GM19099 (cell line): ENCODE measurements around the gene SAPCD1.

ENCODE experiments used
- POLR2A ChIP-seq: IDR thresholded peaks from 3 replicates; pipeline ENCODE4 v1.6.1; 2011; ENCODE audit warnings: low read depth; ENCODE audit not compliant: insufficient read length; ENCODE audit errors: extremely low read depth

Gene SAPCD1

DNA sequence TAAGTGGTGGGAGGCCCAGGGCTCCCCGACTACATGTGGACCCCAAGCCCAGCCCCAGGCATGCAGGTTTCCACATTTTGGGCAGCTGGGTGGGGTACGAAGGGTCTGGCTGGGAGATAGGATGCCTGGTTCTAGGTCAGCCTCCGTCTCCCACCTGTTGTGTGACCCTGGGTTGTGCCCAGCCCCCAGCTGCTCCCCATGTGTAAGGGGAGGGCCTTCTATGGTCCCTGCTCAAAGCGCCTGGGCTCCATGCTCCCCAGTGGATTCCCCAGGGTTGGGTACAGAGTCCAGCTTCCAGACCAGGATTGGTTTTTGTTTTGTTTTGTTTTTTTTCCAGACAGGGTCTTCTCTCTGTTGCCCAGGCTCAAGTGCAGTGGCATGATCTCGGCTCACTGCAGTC lies 15.7 kb downstream of the SAPCD1 start:
- no peak for TF ChIP-seq POLR2A

- TF ChIP-seq POLR2A: no peak
These were observed 16.8 kb downstream of the SAPCD1 start for GRCh38 chr6:31778999-31779885.

DNA sequence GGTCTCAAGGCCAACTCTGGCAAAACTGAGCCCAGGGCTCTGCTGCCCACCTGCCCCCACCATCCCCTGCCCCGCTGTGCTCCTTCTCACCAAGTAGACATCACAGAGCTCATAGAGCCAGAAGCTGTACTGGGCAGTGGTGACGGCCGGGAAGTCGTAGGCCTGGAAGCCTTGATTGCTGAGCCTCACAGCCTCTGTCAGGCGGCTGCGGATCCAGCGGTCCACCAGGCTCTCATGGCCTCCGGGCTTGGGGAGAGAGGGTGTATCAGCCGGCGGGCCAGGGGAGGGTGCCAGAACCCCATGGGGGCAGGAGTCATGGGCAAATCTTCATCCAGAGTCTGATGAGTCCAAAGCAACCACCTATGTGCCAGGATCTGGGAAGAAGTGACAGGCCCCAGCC lies 17.5 kb downstream of the SAPCD1 start:
- TF ChIP-seq POLR2A: no peak

- TF ChIP-seq POLR2A: no peak
These were observed 18.2 kb downstream of the SAPCD1 start for GRCh38 chr6:31780507-31781243.

DNA sequence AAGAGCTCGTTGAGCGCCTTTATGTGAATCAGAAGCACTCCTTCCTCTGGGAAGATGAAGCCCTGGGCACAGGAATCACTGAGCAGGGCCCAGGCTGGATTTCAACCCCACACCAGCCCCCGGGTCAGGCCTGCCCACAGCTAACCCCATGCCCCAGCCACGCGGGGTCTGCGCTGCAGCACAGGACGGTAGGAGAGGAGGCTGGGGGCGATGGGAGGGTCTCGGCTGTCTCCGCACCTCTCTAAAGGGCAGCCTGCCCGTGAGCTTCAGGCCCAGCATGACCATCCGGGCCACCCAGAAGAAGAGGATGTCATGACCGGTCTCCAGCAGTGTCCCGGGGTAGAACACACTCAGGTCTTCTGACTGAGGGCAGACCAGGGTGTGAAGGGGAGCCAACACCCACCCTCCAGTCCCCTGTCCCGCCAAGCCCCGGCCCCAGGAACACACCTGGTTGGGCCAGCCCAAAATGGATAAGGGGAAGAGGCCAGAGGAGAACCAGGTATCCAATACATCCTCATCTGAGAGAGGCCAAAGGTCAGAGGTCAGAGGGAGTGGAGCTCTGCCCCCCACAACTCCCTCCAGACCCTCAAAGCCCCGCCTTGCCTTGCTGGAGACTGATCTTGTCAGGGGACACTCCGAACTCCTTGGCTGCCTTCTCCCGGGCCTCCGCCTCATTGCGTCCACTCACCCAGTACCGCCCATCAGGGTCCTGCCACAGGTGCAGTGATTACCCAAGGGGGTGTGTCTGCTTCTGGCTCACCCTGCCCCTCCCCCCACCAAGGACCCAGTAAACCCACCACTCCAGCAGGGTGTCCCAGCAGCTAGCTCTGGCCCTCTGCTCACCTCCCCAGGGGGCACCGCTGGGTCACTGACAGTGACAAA lies 19.0 kb downstream of the SAPCD1 start:
- TF ChIP-seq POLR2A: no peak

GRCh38 chr6:31782126-31782855 lies 19.8 kb downstream of the SAPCD1 start:
- TF ChIP-seq POLR2A: no peak

DNA sequence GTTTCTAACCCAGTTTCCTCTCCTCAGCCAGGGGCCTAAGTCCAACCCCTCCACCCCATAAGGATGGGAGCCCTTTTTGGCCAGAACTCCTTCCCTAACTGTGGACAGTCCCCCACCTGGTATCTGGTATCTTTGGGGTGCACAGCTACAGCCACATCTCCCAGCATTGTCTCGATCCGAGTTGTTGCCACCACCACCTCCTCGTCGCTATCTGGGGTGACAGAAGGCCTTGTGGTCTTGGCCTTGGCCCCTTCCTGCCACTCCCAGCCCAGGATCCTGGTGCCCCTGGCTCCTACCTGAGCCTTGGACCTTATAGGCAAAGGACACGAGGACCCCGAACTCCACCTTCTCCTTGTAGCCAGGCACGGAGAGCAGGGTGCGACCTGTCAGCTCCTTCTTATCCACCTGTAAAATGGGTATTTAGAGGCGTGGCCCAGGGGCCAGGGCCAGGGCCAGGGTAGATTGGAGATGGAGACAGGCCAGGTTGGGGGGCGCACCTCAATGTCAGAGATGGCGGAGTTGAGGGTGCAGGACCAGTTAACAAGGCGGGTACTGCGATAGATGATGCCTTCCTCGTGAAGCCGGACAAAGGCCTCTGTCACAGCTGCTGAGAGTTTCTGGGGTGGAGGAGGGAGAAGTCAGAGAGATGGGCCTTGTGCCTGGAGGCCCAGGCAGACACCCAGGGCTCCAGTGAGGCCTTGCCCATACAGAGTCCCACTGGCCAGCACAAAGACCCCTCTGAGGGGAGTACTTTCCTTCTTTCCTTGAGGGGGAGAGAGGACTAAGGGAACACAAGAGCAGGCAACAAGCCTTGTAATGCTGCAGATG lies 21.9 kb downstream of the SAPCD1 start:
- TF ChIP-seq POLR2A: no peak

DNA sequence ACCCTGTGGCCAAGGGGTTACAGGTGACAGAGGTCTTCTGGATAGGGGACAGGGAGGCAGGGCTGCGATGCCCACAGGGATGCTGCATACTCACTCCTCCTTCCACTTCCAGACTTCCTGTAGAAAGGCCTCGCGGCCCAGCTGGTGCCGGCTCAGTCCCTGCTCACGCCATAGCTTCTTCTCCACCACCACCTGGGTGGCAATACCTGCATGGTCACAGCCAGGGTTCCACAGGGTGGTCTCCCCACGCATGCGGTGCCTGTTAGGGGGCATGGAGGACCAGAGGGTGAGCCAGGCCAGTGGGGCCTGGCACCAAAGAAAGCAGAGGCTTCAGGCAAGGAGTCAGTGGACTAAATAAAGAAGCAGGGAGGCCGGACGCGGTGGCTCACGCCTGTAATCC lies 23.0 kb downstream of the SAPCD1 start:
- TF ChIP-seq POLR2A: no peak

- no peak for TF ChIP-seq POLR2A
These were observed 29.1 kb downstream of the SAPCD1 start for GRCh38 chr6:31791324-31792089.

DNA sequence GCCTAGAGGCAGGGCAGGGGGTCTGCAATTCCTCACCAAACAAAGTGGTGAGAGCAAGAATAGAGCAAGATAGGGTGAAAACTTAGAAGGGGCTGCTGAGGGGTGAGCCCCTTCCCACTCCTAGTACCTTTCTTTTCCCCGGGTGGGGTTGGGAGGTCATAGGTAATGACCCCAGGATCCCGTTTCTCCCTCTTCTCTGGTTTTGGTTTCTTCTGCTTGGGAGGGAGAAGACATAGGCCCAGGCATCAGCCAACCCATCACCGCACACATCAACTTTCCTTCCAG lies 29.6 kb downstream of the SAPCD1 start:
- TF ChIP-seq POLR2A: no peak

DNA sequence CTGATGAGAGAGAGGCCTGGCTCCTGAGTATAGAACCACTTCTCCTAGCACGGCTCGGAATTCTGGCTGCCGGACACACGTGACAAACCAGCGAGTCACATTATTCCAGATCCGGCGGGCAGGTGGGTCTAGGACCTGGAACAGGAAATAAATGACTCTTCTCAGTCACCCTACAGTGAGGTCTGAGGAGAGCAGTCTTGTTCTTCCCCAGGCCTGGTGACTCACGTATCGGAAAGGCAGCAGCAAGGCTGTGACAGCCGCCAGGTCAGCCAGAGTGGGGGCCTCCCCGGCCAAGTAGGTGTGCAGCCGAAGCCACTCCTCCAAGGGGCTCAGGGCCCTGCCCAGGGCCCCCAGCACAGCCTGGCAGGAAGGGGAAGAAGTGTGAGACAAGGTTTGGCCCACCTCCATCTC lies 30.3 kb downstream of the SAPCD1 start:
- TF ChIP-seq POLR2A: no peak

DNA sequence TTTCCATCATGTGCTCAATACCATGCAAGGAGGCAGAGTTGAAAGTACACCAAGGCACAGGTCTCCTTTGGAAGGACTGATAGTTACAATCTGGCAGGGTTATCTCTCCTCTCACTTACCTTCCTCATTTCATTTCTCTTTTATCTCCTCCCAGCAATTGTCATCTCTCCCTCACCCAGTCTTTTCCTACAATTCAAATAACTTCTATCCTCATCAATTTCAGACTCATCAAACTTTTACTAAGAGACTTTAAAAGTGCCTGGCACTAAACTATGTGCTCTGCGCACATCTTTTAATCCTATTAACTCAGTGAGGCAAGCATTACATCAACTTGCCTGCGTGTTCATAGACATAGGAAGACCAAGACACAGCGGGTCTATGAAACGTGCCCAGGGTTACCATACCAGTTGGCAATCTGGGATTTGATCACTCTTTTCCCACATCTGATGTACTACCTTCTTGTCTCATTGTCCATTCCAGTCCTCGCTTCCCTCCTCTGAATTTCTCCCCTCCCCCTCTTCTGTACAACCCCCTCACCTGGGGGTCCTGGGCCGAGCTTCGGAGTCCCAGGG lies 31.9 kb downstream of the SAPCD1 start:
- no peak for TF ChIP-seq POLR2A

DNA sequence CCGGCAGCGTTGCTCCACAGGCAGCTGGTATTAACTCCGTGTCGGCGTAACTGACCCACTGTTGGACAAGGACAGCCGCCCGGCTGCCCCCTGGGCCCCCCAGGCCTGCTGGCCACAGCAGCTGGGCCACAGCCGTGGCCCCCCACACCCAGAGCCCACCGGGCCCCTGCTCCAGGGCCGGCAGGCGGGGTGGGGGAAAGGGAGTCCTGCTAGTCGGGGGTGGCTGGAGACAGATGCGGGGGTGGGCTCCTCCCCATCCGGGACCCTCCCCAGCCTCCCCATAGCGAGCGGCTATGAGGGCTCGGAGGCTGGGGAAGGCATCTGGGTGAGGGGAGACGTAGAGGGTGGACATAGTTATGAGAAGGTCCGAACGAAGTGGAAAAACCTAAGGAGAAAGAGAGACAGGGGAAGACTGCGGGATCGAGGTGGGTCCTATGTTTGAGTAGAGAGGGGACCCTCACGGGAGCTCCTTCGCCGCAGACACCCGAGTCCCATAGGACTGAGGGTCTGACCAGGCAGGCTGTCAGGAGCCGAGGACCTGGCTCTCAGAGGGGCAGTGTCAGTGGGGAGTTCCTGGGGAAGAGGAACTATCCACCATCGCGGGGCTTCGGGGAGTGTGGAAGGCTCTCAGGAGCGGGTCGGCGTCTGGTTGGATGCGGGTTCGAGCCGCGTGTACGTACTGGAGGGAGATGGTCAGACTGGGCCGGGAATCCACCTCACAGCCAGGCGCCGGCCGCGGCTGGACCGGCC lies 32.6 kb downstream of the SAPCD1 start:
- TF ChIP-seq POLR2A: no peak
